Peyer's patch (tissue), 4 donors: ENCODE data around the gene CHEK1. TPM values are rescaled to one million over a fixed set of nuclear protein-coding genes. Genes with fewer than 3 reads are reported as not detected.
A peak's percentile ranks its signal among the peaks of the same experiment; 100 is the strongest.

Experiments
- DNase-seq, 3 donors: peaks; one replicate each; pipeline ENCODE4 v3.0.0-alpha.2; 2017 to 2019
- H3K27ac ChIP-seq, 4 donors: fragments of 200-600 bp; sonication (generic); one replicate each; pipeline ENCODE4 v1.5.1; 2016 to 2019
- H3K27me3 ChIP-seq, 2 donors: fragments of 200-600 bp; sonication (generic); one replicate each; pipeline ENCODE4 v1.5.1; 2019
- H3K36me3 ChIP-seq, 3 donors: fragments of 200-600 bp; sonication (generic); one replicate each; pipeline ENCODE4 v1.5.1; 2016 to 2019
- H3K4me1 ChIP-seq, 4 donors: fragments of 200-600 bp; sonication (generic); one replicate each; pipeline ENCODE4 v1.5.1; 2016 to 2019
- H3K4me3 ChIP-seq, 4 donors: fragments of 200-600 bp; sonication (generic); 1 replicate in 3 of 4; 2 replicates in 1 of 4; pipeline ENCODE4 v1.5.1; 2016 to 2019; ENCODE audit warnings: mild to moderate bottlenecking in 1 of 4
- H3K9me3 ChIP-seq, 4 donors: fragments of 200-600 bp; sonication (generic); one replicate each; pipeline ENCODE4 v1.5.1; 2016 to 2019; ENCODE audit warnings: mild to moderate bottlenecking in 1 of 4
- CTCF ChIP-seq, 6 experiments: fragments of 450-650 bp in 4 of 6; fragments of 200-600 bp in 2 of 6; sonication (generic) in 1 of 6; IDR thresholded peaks; one replicate each; pipeline ENCODE4 v1.5.1; 2017 to 2019; ENCODE audit warnings: antibody characterized with exemption in 6 of 6, mild to moderate bottlenecking in 3 of 6, moderate library complexity in 1 of 6
- POLR2A ChIP-seq, 2 donors: fragments of 450-650 bp; IDR thresholded peaks; one replicate each; pipeline ENCODE4 v1.5.1; 2017; ENCODE audit warnings: antibody characterized with exemption in 2 of 2, mild to moderate bottlenecking in 2 of 2, moderate library complexity in 2 of 2
- total RNA-seq, 4 donors: library from RNA; depleted of rRNA; stranded (reverse); fragments of >200 nt; gene quantifications; one replicate each; pipeline ENCODE4 v1.1.0, GENCODE V29; 2016

Gene CHEK1
- total RNA-seq, 4 donors from 2014 or later: 4.2 to 13.2 (median 6.3) TPM

- no peaks in the 10 kb centered on the region for H3K4me1 ChIP-seq
- no peak overlapping the region for H3K4me3 ChIP-seq
- TF ChIP-seq CTCF (IDR thresholded peaks at IDR 0.05) (no peak), POLR2A (IDR thresholded peaks at IDR 0.05) (no peak)
- H3K9me3 ChIP-seq: no peaks in the 10 kb centered on the region
- no peaks in the 10 kb centered on the region for H3K36me3 ChIP-seq
- DNase-seq: no peak
- H3K27ac ChIP-seq: no peak overlapping the region
- H3K27me3 ChIP-seq: no peaks in the 10 kb centered on the region
These were observed 46.6 kb downstream of the CHEK1 start for GRCh38 chr11:125671561-125671960.

- H3K4me1 ChIP-seq: no peaks in the 10 kb centered on the region
- H3K27me3 ChIP-seq: no peaks in the 10 kb centered on the region
- no peak overlapping the region for H3K4me3 ChIP-seq
- TF ChIP-seq POLR2A (IDR thresholded peaks at IDR 0.05) (no peak), CTCF (IDR thresholded peaks at IDR 0.05) (no peak)
- no peaks in the 10 kb centered on the region for H3K9me3 ChIP-seq
- DNase-seq: no peak
- no peak overlapping the region for H3K27ac ChIP-seq
- H3K36me3 ChIP-seq: no peaks in the 10 kb centered on the region
These were observed 49.2 kb downstream of the CHEK1 start for GRCh38 chr11:125674210-125674609.

- Histone ChIP-seq H3K4me3 (no peak overlapping the region), H3K27me3 (no peaks in the 10 kb centered on the region), H3K9me3 (no peaks in the 10 kb centered on the region), H3K36me3 (no peaks in the 10 kb centered on the region), H3K4me1 (no peaks in the 10 kb centered on the region), H3K27ac (no peak overlapping the region)
- TF ChIP-seq POLR2A (IDR thresholded peaks at IDR 0.05) (no peak), CTCF (IDR thresholded peaks at IDR 0.05) (no peak)
- DNase-seq: no peak
These were observed 50.2 kb downstream of the CHEK1 start for GRCh38 chr11:125675196-125675595.

- no peak overlapping the region for H3K4me3 ChIP-seq
- H3K27me3 ChIP-seq: no peaks in the 10 kb centered on the region
- no peaks in the 10 kb centered on the region for H3K36me3 ChIP-seq
- H3K9me3 ChIP-seq: no peaks in the 10 kb centered on the region
- no peak overlapping the region for H3K27ac ChIP-seq
- no peaks in the 10 kb centered on the region for H3K4me1 ChIP-seq
- TF ChIP-seq POLR2A (IDR thresholded peaks at IDR 0.05) (no peak), CTCF (IDR thresholded peaks at IDR 0.05) (peak in 3 of 6 experiments; percentile 30 to 49 (median 41))
- DNase-seq: no peak
These were observed 54.4 kb downstream of the CHEK1 start for GRCh38 chr11:125679397-125679796.

GRCh38 chr11:125679837-125680236, 54.9 kb downstream of the CHEK1 start:
- H3K27me3 ChIP-seq: no peaks in the 10 kb centered on the region
- H3K9me3 ChIP-seq: no peaks in the 10 kb centered on the region
- no peaks in the 10 kb centered on the region for H3K4me1 ChIP-seq
- H3K4me3 ChIP-seq: no peak overlapping the region
- DNase-seq: no peak
- no peaks in the 10 kb centered on the region for H3K36me3 ChIP-seq
- no peak overlapping the region for H3K27ac ChIP-seq
- TF ChIP-seq POLR2A (IDR thresholded peaks at IDR 0.05): no peak
- no peak for TF ChIP-seq CTCF (IDR thresholded peaks at IDR 0.05)

- DNase-seq: no peak
- Histone ChIP-seq H3K9me3 (no peaks in the 10 kb centered on the region), H3K27me3 (no peaks in the 10 kb centered on the region), H3K27ac (no peak within 1 kb of the TSS), H3K36me3 (no peaks in the 10 kb centered on the region), H3K4me1 (no peaks in the 10 kb centered on the region), H3K4me3 (no peak within 1 kb of the TSS)
- TF ChIP-seq POLR2A (IDR thresholded peaks at IDR 0.05): no peak
- no peak for TF ChIP-seq CTCF (IDR thresholded peaks at IDR 0.05)
These were observed 55.8 kb downstream of the CHEK1 start, which contains the start of gene ACRV1 for GRCh38 chr11:125680747-125681146. Gene ACRV1 (minus strand): TSS chr11:125680847. CDS start chr11:125680780, 67 bp downstream.
